Measurements from ENCODE around the gene CTXND1. TPM values are rescaled to one million over a fixed set of nuclear protein-coding genes. Genes with fewer than 3 reads are reported as not detected.

The CTXND1 gene
- polyA plus RNA-seq, 1 experiment: not detected

DNA sequence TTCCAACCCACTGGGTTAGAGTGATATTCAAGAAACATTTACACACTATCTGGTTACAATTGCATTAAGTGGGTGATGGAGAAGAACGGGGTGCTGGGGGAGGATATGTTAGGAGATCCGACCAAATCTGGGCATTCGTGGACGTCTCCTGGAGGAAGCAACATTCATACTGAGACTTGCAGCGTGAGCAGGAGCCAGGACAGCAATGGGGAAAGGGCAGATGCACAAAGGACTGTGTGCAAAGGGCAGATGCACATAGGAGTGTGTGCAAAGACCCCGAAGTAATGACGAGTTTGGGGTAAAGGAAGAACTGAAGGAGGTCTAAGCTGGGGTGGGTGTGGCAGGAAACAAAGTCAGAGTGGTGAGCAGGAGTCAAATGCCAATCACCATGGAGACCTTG lies 16.1 kb upstream of the CTXND1 start:
- TF ChIP-seq, protein P1, sequence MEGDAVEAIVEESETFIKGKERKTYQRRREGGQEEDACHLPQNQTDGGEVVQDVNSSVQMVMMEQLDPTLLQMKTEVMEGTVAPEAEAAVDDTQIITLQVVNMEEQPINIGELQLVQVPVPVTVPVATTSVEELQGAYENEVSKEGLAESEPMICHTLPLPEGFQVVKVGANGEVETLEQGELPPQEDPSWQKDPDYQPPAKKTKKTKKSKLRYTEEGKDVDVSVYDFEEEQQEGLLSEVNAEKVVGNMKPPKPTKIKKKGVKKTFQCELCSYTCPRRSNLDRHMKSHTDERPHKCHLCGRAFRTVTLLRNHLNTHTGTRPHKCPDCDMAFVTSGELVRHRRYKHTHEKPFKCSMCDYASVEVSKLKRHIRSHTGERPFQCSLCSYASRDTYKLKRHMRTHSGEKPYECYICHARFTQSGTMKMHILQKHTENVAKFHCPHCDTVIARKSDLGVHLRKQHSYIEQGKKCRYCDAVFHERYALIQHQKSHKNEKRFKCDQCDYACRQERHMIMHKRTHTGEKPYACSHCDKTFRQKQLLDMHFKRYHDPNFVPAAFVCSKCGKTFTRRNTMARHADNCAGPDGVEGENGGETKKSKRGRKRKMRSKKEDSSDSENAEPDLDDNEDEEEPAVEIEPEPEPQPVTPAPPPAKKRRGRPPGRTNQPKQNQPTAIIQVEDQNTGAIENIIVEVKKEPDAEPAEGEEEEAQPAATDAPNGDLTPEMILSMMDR (IDR thresholded peaks at IDR 0.05; ENCODE audit: insufficient read depth, low read depth, low read length): no peak
- POLR2A ChIA-PET: no interaction called here
- CTCF ChIA-PET: no interaction called here

DNA sequence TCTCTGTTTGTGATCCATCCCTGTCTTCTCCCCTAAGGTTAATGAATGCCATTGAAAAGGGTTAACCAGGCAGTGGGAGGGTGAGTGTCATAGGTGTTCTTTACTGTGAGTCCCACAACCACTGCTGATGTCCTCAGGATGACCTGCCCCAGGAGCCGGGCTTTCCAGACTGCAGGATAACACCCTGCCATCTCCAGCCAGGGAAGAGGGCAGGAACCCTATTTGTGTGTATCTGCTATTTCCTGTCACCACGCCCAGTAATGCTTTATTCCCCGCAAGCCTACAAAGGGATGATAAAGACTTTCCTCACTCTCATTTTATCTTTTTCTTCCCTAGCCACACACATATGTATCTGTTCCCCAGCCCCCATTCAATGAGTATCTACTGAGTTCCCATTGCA lies 15.6 kb upstream of the CTXND1 start:
- DNase-seq (ENCODE audit: low read depth): no peak
- TF ChIP-seq, protein P1 (IDR thresholded peaks at IDR 0.05; ENCODE audit: insufficient read depth, low read depth, low read length): no peak
- Histone ChIP-seq H3K4me3 (ENCODE audit: low read depth, low read length) (no peak overlapping the region), H3K36me3 (ENCODE audit: control insufficient read depth, insufficient read depth, low read length) (no peaks in the 10 kb centered on the region), H3K27me3 (ENCODE audit: control insufficient read depth, insufficient read depth, low read length) (peaks cover 3% of the 10 kb centered on the region; the same call in 1 of the 2 replicates)
- CTCF ChIA-PET: no interaction called here
- POLR2A ChIA-PET: no interaction called here

More for the DNA sequence above, 16.1 kb upstream of the CTXND1 start:
- H3K4me3 ChIP-seq (ENCODE audit: low read depth, low read length): no peak overlapping the region
- DNase-seq (ENCODE audit: low read depth): no peak
- H3K36me3 ChIP-seq (ENCODE audit: control insufficient read depth, insufficient read depth, low read length): no peaks in the 10 kb centered on the region
- peaks cover 3% of the 10 kb centered on the region for H3K27me3 ChIP-seq (ENCODE audit: control insufficient read depth, insufficient read depth, low read length)

DNA sequence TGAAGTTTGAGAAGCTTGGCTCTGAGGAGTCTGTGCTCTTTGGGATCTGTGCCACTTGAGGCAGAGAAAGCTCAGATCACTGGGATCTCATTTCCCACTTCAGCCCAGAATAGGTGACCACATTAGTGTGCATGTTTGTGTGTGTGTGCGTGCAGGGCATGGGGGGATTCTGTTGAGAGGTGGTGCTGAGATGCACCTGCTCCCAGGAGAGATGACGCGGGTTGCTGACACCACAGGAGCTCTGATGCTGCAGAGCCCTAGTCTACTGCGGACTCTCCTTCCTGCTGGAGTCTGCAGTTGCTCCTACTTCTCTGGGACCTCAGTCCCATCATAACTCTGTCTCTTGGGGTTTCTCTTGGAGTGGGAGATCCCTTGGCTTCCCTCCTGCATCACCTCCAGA lies 14.7 kb upstream of the CTXND1 start:
- POLR2A ChIA-PET: interaction anchor here (0.6 kb wide), 1 partner anchor 9 kb away, joined by 3 read pairs; no protein-coding TSS in a partner anchor
- Histone ChIP-seq H3K36me3 (ENCODE audit: control insufficient read depth, insufficient read depth, low read length) (no peaks in the 10 kb centered on the region), H3K4me3 (ENCODE audit: low read depth, low read length) (no peak overlapping the region), H3K27me3 (ENCODE audit: control insufficient read depth, insufficient read depth, low read length) (peaks cover 3% of the 10 kb centered on the region; the same call in 1 of the 2 replicates)
- DNase-seq (ENCODE audit: low read depth): no peak
- TF ChIP-seq, protein P1 (IDR thresholded peaks at IDR 0.05; ENCODE audit: insufficient read depth, low read depth, low read length): no peak
- CTCF ChIA-PET: no interaction called here

DNA sequence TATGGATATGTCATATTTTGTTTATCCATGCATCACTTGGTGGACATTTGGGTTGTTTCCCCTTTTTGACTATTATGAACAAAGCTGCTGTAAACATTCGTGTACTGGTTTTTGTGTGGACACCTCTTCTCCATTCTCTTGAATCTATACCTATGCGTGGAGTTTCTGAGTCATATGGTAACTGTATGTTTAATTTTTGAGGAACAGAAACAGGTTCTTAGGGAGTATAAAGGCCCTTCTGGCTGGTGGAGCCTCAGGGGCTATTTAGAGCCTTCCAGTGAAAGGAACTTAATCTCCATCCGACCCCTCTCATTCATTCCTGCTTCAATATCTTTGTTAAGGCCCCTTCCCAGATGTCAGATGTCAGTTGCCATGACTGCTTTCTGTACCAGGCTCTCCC lies 14.1 kb upstream of the CTXND1 start:
- Histone ChIP-seq H3K36me3 (ENCODE audit: control insufficient read depth, insufficient read depth, low read length) (no peaks in the 10 kb centered on the region), H3K27me3 (ENCODE audit: control insufficient read depth, insufficient read depth, low read length) (peaks cover 3% of the 10 kb centered on the region; the same call in 1 of the 2 replicates), H3K4me3 (ENCODE audit: low read depth, low read length) (no peak overlapping the region)
- ChIA-PET CTCF (no interaction called here), POLR2A (no interaction called here)
- DNase-seq (ENCODE audit: low read depth): no peak
- TF ChIP-seq, protein P1 (IDR thresholded peaks at IDR 0.05; ENCODE audit: insufficient read depth, low read depth, low read length): no peak

DNA sequence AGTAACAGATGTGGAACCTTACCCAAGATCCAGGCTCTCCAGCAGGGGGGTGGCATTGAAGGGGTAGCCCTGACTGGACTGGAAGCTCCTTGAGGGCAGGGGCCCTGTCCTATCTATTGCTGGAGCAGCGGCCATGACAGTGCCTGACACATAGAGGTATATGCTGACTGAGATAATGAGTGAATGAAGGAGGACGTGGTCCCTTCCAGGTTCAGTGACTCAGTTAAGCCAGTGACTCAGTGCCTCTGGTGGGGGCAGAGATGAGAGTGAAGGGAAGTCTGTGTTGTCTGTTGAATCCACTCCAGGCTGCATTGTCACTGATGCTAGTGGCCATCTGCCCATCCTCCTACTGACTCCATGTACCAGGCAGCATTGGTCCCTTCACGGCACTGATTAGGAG lies 13.0 kb upstream of the CTXND1 start:
- POLR2A ChIA-PET: no interaction called here
- CTCF ChIA-PET: no interaction called here
- Histone ChIP-seq H3K27me3 (ENCODE audit: control insufficient read depth, insufficient read depth, low read length) (peaks cover 1% of the 10 kb centered on the region; the same call in 1 of the 2 replicates), H3K4me3 (ENCODE audit: low read depth, low read length) (no peak overlapping the region), H3K36me3 (ENCODE audit: control insufficient read depth, insufficient read depth, low read length) (no peaks in the 10 kb centered on the region)
- TF ChIP-seq, protein P1 (IDR thresholded peaks at IDR 0.05; ENCODE audit: insufficient read depth, low read depth, low read length): no peak
- no peak for DNase-seq (ENCODE audit: low read depth)
